ENCODE results near the gene DMAP1.
A peak's percentile ranks its signal among the peaks of the same experiment; 100 is the strongest.

DMAP1 gene

GRCh38 chr1:44256762-44257554 lies 43.7 kb downstream of the DMAP1 start:
- DNase-seq = no peak

DNA sequence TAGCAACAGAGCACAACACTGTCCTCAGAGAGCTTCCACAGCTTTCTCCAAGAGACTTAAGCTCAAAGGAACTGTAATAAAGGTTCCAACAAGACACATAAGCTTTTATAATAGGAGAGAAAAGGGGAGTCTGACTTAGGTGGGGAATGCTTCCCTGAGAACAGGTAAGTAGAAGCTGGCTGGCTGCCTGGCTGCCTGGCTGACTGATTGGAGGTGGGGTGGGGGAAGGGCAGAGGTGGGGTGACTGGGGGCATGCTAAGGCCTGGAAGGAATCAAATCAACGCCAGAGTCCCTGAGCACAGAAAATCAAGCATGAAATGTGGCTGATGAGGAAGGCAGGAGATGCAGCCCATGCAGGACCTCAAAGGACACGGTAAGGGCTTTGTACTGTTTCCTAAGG lies 45.8 kb downstream of the DMAP1 start:
- DNase-seq = no peak

- no peak for DNase-seq
Observed at GRCh38 chr1:44260792-44261170, 47.5 kb downstream of the DMAP1 start.

GRCh38 chr1:44261171-44261817 lies 48.0 kb downstream of the DMAP1 start:
- DNase-seq = no peak

- DNase-seq = no peak
Observed at GRCh38 chr1:44261962-44262361, 48.7 kb downstream of the DMAP1 start.

- DNase-seq = no peak
Observed at GRCh38 chr1:44262414-44262813, 49.1 kb downstream of the DMAP1 start.

DNA sequence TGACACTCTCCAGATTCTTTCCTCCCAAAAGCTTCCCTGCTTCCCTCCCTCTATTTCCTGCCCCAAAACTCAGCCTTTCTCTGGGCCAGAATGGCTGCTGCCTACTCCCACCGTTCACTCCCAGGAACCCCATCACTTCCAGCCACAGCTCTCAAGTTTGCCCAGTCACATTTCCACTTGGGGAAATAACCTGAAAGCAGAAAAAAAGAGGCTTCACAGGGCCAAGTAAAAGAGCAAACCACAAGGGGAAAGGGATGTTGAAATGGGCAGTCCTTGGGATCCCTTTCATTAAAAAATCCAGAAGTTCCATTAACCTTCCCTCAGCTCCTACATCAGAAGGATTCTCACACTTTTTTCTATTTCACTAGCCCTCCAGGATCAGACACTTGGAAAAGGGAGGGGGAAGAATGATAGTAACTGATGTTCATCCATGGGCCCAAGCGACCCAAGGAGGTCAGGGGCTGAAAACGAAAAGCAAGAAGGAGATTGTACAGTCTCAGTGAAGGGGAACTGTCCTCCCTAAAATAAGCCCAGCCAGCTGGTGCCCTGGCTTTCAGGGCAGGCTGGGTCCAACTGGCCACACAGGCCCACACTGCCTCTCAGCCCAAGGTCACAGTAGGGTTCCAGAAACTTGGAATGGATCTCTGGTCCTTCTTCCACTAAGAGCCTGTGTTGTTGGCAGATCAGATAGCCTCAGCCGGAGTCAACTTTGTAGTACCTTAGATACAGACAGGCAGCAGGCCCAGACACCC lies 49.7 kb downstream of the DMAP1 start:
- no peak for DNase-seq

GRCh38 chr1:44263568-44264450 lies 50.5 kb downstream of the DMAP1 start:
- DNase-seq = peak; percentile 61

- DNase-seq = no peak
Observed at GRCh38 chr1:44264451-44264771, 51.1 kb downstream of the DMAP1 start.

GRCh38 chr1:44265656-44266358 lies 52.5 kb downstream of the DMAP1 start:
- DNase-seq = peak; percentile 20

GRCh38 chr1:44266400-44267344 lies 53.4 kb downstream of the DMAP1 start:
- DNase-seq = no peak

DNA sequence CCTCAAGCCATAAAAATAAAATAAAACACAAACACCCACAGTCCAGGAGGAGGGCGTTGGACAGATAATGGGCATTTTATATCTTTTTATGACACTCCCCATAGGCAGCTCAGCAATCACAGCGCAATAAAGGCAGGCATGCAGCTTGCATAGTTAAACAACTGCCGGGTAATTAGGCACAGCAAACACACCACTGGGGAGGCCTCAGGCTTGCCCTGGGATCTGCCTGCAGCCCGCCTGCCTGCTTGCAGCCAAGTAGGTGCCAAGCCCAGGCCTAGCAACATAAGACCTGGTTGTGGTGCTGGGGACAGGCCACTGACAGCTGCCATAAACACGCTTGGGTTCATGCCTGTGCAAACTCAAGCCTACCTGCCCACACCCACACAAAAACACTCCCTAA lies 54.2 kb downstream of the DMAP1 start:
- DNase-seq = no peak

DNA sequence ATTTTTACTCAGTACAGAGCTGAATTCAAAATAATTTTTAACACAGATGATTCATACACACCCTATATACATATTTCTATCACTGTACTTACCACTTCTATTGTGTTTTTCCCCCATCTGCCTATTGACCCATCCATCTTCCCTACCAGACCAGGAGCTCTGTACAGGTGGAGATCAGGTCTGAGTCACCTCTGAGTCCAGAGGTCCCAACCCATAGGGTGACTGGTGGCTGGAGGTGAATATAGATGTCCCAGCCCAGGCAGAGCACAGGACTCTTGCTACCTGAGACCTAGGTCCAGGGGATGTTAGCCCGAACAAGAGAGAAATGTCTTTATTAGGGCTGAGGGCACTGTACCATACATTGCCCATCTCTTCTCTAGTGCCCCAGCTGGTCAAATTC lies 54.8 kb downstream of the DMAP1 start:
- no peak for DNase-seq
